Lung (tissue), 12 donors: ENCODE data around the gene PMEPA1. TPM values are rescaled to one million over a fixed set of nuclear protein-coding genes. Genes with fewer than 3 reads are reported as not detected.

Source experiments
- ATAC-seq: fragments of 200-7000 bp; cut with Tn5 transposase; one replicate; pipeline ENCODE4 v1.9.1; 2020; ENCODE audit warnings: moderate number of reproducible peaks; ENCODE audit not compliant: insufficient read depth, low FRiP score
- DNase-seq, 3 donors: peaks; one replicate each; pipeline ENCODE4 v3.0.0-alpha.2; 2013 to 2017
- H3K27ac ChIP-seq, 2 donors: one replicate each; pipeline ENCODE4 v1.5.1; 2013; ENCODE audit warnings: mild to moderate bottlenecking in 2 of 2, moderate library complexity in 2 of 2, control low read depth in 1 of 2, inconsistent platforms in 1 of 2, low read depth in 1 of 2, low read length in 1 of 2
- H3K27me3 ChIP-seq, 3 donors: one replicate each; pipeline ENCODE4 v1.5.1; 2013; ENCODE audit warnings: low read length in 2 of 3; ENCODE audit not compliant: control insufficient read depth in 3 of 3, insufficient read depth in 3 of 3
- H3K36me3 ChIP-seq, 4 donors: one replicate each; pipeline ENCODE4 v1.5.1; 2013; ENCODE audit warnings: low read length in 4 of 4, mild to moderate bottlenecking in 1 of 4, moderate library complexity in 1 of 4; ENCODE audit not compliant: control insufficient read depth in 4 of 4, insufficient read depth in 4 of 4
- H3K4me1 ChIP-seq, 5 donors: one replicate each; pipeline ENCODE4 v1.5.1; 2013; ENCODE audit warnings: low read length in 5 of 5, mild to moderate bottlenecking in 2 of 5, moderate library complexity in 1 of 5; ENCODE audit not compliant: control insufficient read depth in 5 of 5, insufficient read depth in 5 of 5
- H3K4me3 ChIP-seq: one replicate; pipeline ENCODE4 v1.5.1; 2013; ENCODE audit warnings: mild to moderate bottlenecking, control low read depth, moderate library complexity
- H3K9ac ChIP-seq, 2 donors: one replicate each; pipeline ENCODE4 v1.5.1; 2013; ENCODE audit warnings: low read length in 2 of 2, control low read depth in 1 of 2; ENCODE audit not compliant: insufficient read depth in 1 of 2
- H3K9me3 ChIP-seq, 4 donors: one replicate each; pipeline ENCODE4 v1.5.1; 2013; ENCODE audit warnings: low read length in 3 of 4, mild to moderate bottlenecking in 1 of 4, moderate library complexity in 1 of 4; ENCODE audit not compliant: control insufficient read depth in 4 of 4, insufficient read depth in 3 of 4
- WGBS, 2 donors: extraction: QIAGEN DNeasy Blood & Tissue Kit; methylation state at CpG; one replicate each; pipeline ENCODE4 v1.1.7; 2013; 5-methylcytosine and 5-hydroxymethylcytosine counted together
- polyA plus RNA-seq, 2 donors: library from polyadenylated mRNA; stranded (reverse); fragments of 200-250 nt; gene quantifications; one replicate each; pipeline ENCODE4 v1.2.1, GENCODE V29; 2013
- total RNA-seq, 2 donors: library from RNA; depleted of rRNA in 1 of 2; stranded (reverse); fragments of >200 nt in 1 of 2; gene quantifications; one replicate each; pipeline ENCODE4 v1.2.1, GENCODE V29; 2014 to 2021
- TF ChIP-seq, protein P1 (sequence below): IDR thresholded peaks from 2 replicates; pipeline ENCODE4 v1.5.1; 2012; ENCODE audit warnings: mild to moderate bottlenecking; ENCODE audit errors: control extremely low read depth, extremely low read depth
- donor health status: control.
- donor health status: control.
- donor health status: Bipolar disorder and iron deficiency.
- donor health status: healthy.
- donor health status: DM: yes; HTN: yes; CAD: no.

Gene PMEPA1
- total and polyA plus RNA-seq, 4 donors, result 10.0 to 44.0 (median 23.9) TPM

DNA sequence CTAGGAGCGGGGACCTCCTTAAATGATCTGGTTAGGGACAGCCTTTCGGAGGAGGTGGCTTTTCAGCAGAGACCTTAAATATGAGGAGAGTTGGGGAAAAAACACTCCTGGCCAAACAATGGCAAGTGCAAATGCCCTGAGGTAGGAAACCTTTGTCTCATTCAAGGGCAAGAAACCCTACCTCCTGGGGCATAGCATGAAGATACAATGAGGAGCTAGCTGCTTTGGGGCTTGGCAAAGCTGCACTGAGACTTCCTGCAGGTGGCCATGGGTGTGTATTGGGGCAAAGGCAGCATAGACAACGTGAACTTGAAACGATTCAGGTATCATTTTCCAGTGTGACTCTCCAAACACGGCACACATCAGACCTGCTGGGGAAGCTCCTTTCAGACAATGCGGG lies 30.7 kb downstream of the PMEPA1 start:
- Histone ChIP-seq H3K27ac (no peak overlapping the region), H3K9me3 (no peaks in the 10 kb centered on the region), H3K9ac (no peak overlapping the region), H3K36me3 (peaks cover 0 to 3% (median 1%) of the 10 kb centered on the region in 4 donors), H3K4me1 (peaks cover 4 to 27% (median 14%) of the 10 kb centered on the region in 5 donors), H3K4me3 (no peak overlapping the region), H3K27me3 (no peaks in the 10 kb centered on the region)
- 91 to 93% methylated on average over 6 of the region's 6 CpGs for WGBS, 2 donors
- no peak for DNase-seq
- TF ChIP-seq, protein P1, sequence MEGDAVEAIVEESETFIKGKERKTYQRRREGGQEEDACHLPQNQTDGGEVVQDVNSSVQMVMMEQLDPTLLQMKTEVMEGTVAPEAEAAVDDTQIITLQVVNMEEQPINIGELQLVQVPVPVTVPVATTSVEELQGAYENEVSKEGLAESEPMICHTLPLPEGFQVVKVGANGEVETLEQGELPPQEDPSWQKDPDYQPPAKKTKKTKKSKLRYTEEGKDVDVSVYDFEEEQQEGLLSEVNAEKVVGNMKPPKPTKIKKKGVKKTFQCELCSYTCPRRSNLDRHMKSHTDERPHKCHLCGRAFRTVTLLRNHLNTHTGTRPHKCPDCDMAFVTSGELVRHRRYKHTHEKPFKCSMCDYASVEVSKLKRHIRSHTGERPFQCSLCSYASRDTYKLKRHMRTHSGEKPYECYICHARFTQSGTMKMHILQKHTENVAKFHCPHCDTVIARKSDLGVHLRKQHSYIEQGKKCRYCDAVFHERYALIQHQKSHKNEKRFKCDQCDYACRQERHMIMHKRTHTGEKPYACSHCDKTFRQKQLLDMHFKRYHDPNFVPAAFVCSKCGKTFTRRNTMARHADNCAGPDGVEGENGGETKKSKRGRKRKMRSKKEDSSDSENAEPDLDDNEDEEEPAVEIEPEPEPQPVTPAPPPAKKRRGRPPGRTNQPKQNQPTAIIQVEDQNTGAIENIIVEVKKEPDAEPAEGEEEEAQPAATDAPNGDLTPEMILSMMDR, result no peak
- ATAC-seq, result no peak

DNA sequence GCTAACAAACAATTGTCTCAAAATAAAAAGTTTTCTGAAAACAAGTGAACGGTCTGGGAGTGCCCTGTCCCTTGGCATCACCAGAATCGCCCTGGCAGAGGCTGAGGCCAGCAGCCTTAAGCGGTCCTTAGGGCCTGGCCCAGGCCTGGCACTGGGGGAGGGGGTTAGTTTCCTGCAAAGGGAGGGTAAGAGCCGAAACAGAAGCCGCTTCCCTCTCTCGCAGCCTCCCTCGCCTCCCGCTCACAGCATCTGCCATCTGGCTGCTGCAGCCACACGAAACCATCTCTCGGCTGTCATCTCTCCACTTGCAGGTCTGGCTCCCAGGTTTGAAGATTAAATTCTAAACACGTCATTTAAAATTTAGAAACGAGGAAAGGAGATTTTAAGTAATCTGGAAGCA lies 31.5 kb downstream of the PMEPA1 start:
- Histone ChIP-seq H3K9ac (no peak overlapping the region), H3K36me3 (peaks cover 0 to 3% (median 1%) of the 10 kb centered on the region in 4 donors), H3K4me1 (peaks cover 4 to 21% (median 14%) of the 10 kb centered on the region in 5 donors), H3K4me3 (no peak overlapping the region), H3K27ac (no peak overlapping the region), H3K27me3 (no peaks in the 10 kb centered on the region), H3K9me3 (no peaks in the 10 kb centered on the region)
- DNase-seq, result no peak
- TF ChIP-seq, protein P1, result no peak
- ATAC-seq, result no peak
- WGBS, 2 donors, result 42 to 70% methylated on average over 12 of the region's 12 CpGs

DNA sequence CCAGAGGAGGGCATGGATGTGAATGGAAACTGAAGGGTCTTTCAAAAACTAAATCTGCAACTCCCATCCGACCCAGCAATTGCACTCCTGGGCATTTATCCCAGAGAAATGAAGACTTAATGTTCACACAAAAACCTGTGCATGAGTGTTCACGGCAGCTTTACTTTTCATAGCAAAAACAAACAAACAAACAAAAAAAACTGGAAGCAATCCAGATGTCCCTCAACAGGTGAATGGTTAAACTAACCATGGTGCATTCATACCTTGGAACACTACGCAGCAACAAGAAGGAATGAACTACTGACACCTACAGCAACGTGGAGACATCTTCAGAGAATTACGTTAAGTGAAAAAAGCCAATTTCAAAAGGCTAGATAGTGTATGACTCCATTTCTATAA lies 32.2 kb downstream of the PMEPA1 start:
- no peak for DNase-seq
- Histone ChIP-seq H3K9ac (no peak overlapping the region), H3K4me3 (no peak overlapping the region), H3K4me1 (peaks cover 0 to 19% (median 17%) of the 10 kb centered on the region in 5 donors), H3K27ac (no peak overlapping the region), H3K9me3 (no peaks in the 10 kb centered on the region), H3K27me3 (no peaks in the 10 kb centered on the region), H3K36me3 (peaks cover 0 to 3% (median 1%) of the 10 kb centered on the region in 4 donors)
- TF ChIP-seq, protein P1, result no peak
- ATAC-seq, result no peak
- 82 to 83% methylated on average over 5 of the region's 5 CpGs for WGBS, 2 donors
